Fibroblast of pulmonary artery (primary cell): ENCODE results near the gene MICAL2.

Experiments used
- DNase-seq: peaks from one replicate; pipeline ENCODE4 v3.0.0-alpha.2; 2010; ENCODE audit warnings: low read depth
- H3K4me3 ChIP-seq: replicated peaks from 2 replicates; pipeline ENCODE4 v1.5.1; 2011; ENCODE audit warnings: low read depth, mild to moderate bottlenecking, control low read depth, low read length, moderate library complexity
- CTCF ChIP-seq: IDR thresholded peaks from 2 replicates; pipeline ENCODE4 v1.5.1; 2011; ENCODE audit warnings: mild to moderate bottlenecking, control low read depth, low read length, inconsistent platforms; ENCODE audit errors: missing control alignments

The MICAL2 gene

GRCh38 chr11:12245549-12246016 lies 135.2 kb downstream of the MICAL2 start:
- H3K4me3 ChIP-seq: no peak overlapping the region
- no peak for DNase-seq
- TF ChIP-seq CTCF: no peak

GRCh38 chr11:12246147-12246546 lies 135.8 kb downstream of the MICAL2 start:
- no peak for TF ChIP-seq CTCF
- no peak for DNase-seq
- H3K4me3 ChIP-seq: no peak overlapping the region

GRCh38 chr11:12246989-12247388 lies 136.6 kb downstream of the MICAL2 start:
- no peak for DNase-seq
- no peak overlapping the region for H3K4me3 ChIP-seq
- no peak for TF ChIP-seq CTCF

GRCh38 chr11:12247543-12248254 lies 137.3 kb downstream of the MICAL2 start:
- DNase-seq: no peak
- TF ChIP-seq CTCF: no peak
- H3K4me3 ChIP-seq: no peak overlapping the region

GRCh38 chr11:12248330-12248729 lies 137.9 kb downstream of the MICAL2 start:
- no peak overlapping the region for H3K4me3 ChIP-seq
- DNase-seq: peak; percentile 62
- no peak for TF ChIP-seq CTCF

GRCh38 chr11:12249590-12250260 lies 139.3 kb downstream of the MICAL2 start:
- peak; percentile 69 for DNase-seq
- TF ChIP-seq CTCF: no peak
- no peak overlapping the region for H3K4me3 ChIP-seq
